HL-60 (cell line): ENCODE results near the gene MCF2L2.
"Not testable (repeated sequence)": the region's sequence is repeated elsewhere in the genome, so short reads cannot be mapped to it uniquely, and the experiment has no call there.

ENCODE experiments used
- DNase-seq, 2 experiments: peaks; one replicate each; pipeline ENCODE4 v3.0.0-alpha.2; 2010 to 2020; ENCODE audit warnings: low read depth in 1 of 2, low spot score in 1 of 2
- H3K27ac ChIP-seq: fragments of 250-450 bp; sonication (Bioruptor Pico); replicated peaks from 2 replicates; pipeline ENCODE4 v1.5.1; 2020; ENCODE audit warnings: mild to moderate bottlenecking, moderate library complexity
- H3K27me3 ChIP-seq: fragments of 250-450 bp; sonication (Bioruptor Pico); 2 replicates; pipeline ENCODE4 v1.5.1; 2021; ENCODE audit warnings: mild to moderate bottlenecking, moderate library complexity; ENCODE audit not compliant: insufficient read depth, poor library complexity, severe bottlenecking
- H3K4me3 ChIP-seq: replicated peaks from 2 replicates; pipeline ENCODE4 v1.5.1; 2011; ENCODE audit warnings: mild to moderate bottlenecking, control low read depth, low read length; ENCODE audit not compliant: insufficient read depth
- CTCF ChIP-seq: IDR thresholded peaks from one replicate; pipeline ENCODE4 v1.5.1; 2011; ENCODE audit warnings: low read length, control low read depth, inconsistent platforms; ENCODE audit not compliant: insufficient read depth
- GABPA ChIP-seq: IDR thresholded peaks from 2 replicates; pipeline ENCODE4 v1.6.1; 2012; ENCODE audit warnings: low read depth
- POLR2AphosphoS5 ChIP-seq: IDR thresholded peaks from 2 replicates; pipeline ENCODE4 v1.6.1; 2012; ENCODE audit warnings: low read depth
- REST ChIP-seq: IDR thresholded peaks from 2 replicates; pipeline ENCODE4 v1.6.1; 2012; ENCODE audit warnings: low read depth; ENCODE audit not compliant: insufficient replicate concordance
- SPI1 ChIP-seq: IDR thresholded peaks from 2 replicates; pipeline ENCODE4 v1.6.1; 2012; ENCODE audit warnings: low read depth, mild to moderate bottlenecking, borderline replicate concordance

The MCF2L2 gene

GRCh38 chr3:183180110-183180783, 248.2 kb downstream of the MCF2L2 start:
- H3K4me3 ChIP-seq = no peak overlapping the region
- TF ChIP-seq CTCF = no peak
- TF ChIP-seq REST = no peak
- no peak for TF ChIP-seq GABPA
- TF ChIP-seq POLR2AphosphoS5 = no peak
- no peak for TF ChIP-seq SPI1
- H3K27ac ChIP-seq = no peak overlapping the region
- no peak for DNase-seq
- H3K27me3 ChIP-seq = peaks cover 13% of the 10 kb centered on the region

- Histone ChIP-seq H3K4me3 (peak overlapping the region; percentile 40), H3K27me3 (peaks cover 13% of the 10 kb centered on the region)
- H3K27ac ChIP-seq, DNase-seq: not testable (repeated sequence)
Measured at GRCh38 chr3:183179550-183179908, 248.9 kb downstream of the MCF2L2 start.

- peak in 1 of 2 experiments; percentile 39 for DNase-seq
- Histone ChIP-seq H3K27ac (no peak overlapping the region), H3K4me3 (peak overlapping the region; percentile 40), H3K27me3 (peaks cover 13% of the 10 kb centered on the region)
- no peak for TF ChIP-seq CTCF
- TF ChIP-seq GABPA = no peak
- TF ChIP-seq POLR2AphosphoS5 = no peak
- no peak for TF ChIP-seq REST
- no peak for TF ChIP-seq SPI1
Measured at GRCh38 chr3:183178833-183179549, 249.4 kb downstream of the MCF2L2 start.

GRCh38 chr3:183178512-183178832, 249.9 kb downstream of the MCF2L2 start:
- Histone ChIP-seq H3K27ac (no peak overlapping the region), H3K27me3 (peaks cover 13% of the 10 kb centered on the region), H3K4me3 (peak overlapping the region; percentile 40)
- DNase-seq = no peak
- TF ChIP-seq SPI1 = no peak
